ENCODE measurements around the gene USP26. TPM values are rescaled to one million over a fixed set of nuclear protein-coding genes. Genes with fewer than 3 reads are reported as not detected.
"Not testable (repeated sequence)": the region's sequence is repeated elsewhere in the genome, so short reads cannot be mapped to it uniquely, and the experiment has no call there.

USP26 gene
- total RNA-seq = not detected

- ChIA-PET POLR2A (no interaction called here), CTCF (no interaction called here)
These were observed at the start of gene USP26 for GRCh38 chrX:133097031-133097430. TSS of gene USP26 (minus strand) at chrX:133097109. CDS start at chrX:133028220, 68,889 bp downstream.

- ChIA-PET POLR2A (no interaction called here), CTCF (no interaction called here)
These were observed 37.4 kb upstream of the USP26 start for GRCh38 chrX:133134282-133134681.

- CTCF ChIA-PET = no interaction called here
- POLR2A ChIA-PET = no interaction called here
These were observed 23.5 kb upstream of the USP26 start for GRCh38 chrX:133120406-133120805.

- CTCF ChIA-PET = no interaction called here
- POLR2A ChIA-PET = no interaction called here
These were observed 2.7 kb downstream of the USP26 start for GRCh38 chrX:133094098-133094731.

- POLR2A ChIA-PET = no interaction called here
- CTCF ChIA-PET = no interaction called here
These were observed 6.6 kb downstream of the USP26 start for GRCh38 chrX:133090236-133090809.

- POLR2A ChIA-PET = no interaction called here
These were observed 7.5 kb downstream of the USP26 start for GRCh38 chrX:133089411-133089810.

GRCh38 chrX:133085785-133086184 is 11.1 kb downstream of the USP26 start:
- ChIA-PET CTCF (no interaction called here), POLR2A (no interaction called here)

More at GRCh38 chrX:133089411-133089810, 7.5 kb downstream of the USP26 start:
- CTCF ChIA-PET = no interaction called here

- POLR2A ChIA-PET, CTCF ChIA-PET: not testable (repeated sequence)
These were observed 11.9 kb downstream of the USP26 start for GRCh38 chrX:133085056-133085455.

- ChIA-PET POLR2A (no interaction called here), CTCF (no interaction called here)
These were observed 13.0 kb downstream of the USP26 start for GRCh38 chrX:133083899-133084298.

GRCh38 chrX:133081990-133082389 is 14.9 kb downstream of the USP26 start:
- ChIA-PET POLR2A (no interaction called here), CTCF (no interaction called here)

GRCh38 chrX:133077856-133078255 is 19.1 kb downstream of the USP26 start:
- POLR2A ChIA-PET, CTCF ChIA-PET: not testable (repeated sequence)

- POLR2A ChIA-PET = no interaction called here
- CTCF ChIA-PET = no interaction called here
These were observed 24.3 kb downstream of the USP26 start for GRCh38 chrX:133072566-133072965.

- POLR2A ChIA-PET = no interaction called here
These were observed 28.4 kb downstream of the USP26 start for GRCh38 chrX:133068461-133068860.

GRCh38 chrX:133056341-133056740 is 40.6 kb downstream of the USP26 start:
- POLR2A ChIA-PET = no interaction called here
- CTCF ChIA-PET = no interaction called here

More at GRCh38 chrX:133068461-133068860, 28.4 kb downstream of the USP26 start:
- CTCF ChIA-PET = no interaction called here

- CTCF ChIA-PET = no interaction called here
- POLR2A ChIA-PET = no interaction called here
These were observed 42.0 kb downstream of the USP26 start for GRCh38 chrX:133054761-133055405.

GRCh38 chrX:133053861-133054598 is 42.9 kb downstream of the USP26 start:
- ChIA-PET CTCF (no interaction called here), POLR2A (no interaction called here)

- ChIA-PET POLR2A (no interaction called here), CTCF (no interaction called here)
These were observed 48.2 kb downstream of the USP26 start for GRCh38 chrX:133048751-133049150.

- ChIA-PET POLR2A (no interaction called here), CTCF (no interaction called here)
These were observed 50.3 kb downstream of the USP26 start for GRCh38 chrX:133046601-133047000.

- POLR2A ChIA-PET = no interaction called here
- CTCF ChIA-PET = no interaction called here
These were observed 50.9 kb downstream of the USP26 start for GRCh38 chrX:133045986-133046385.

GRCh38 chrX:133044145-133044786 is 52.6 kb downstream of the USP26 start:
- POLR2A ChIA-PET, CTCF ChIA-PET: not testable (repeated sequence)

GRCh38 chrX:133042260-133042659 is 54.6 kb downstream of the USP26 start:
- CTCF ChIA-PET = no interaction called here
- POLR2A ChIA-PET = no interaction called here

Measured in activated CD8-positive, alpha-beta memory T cell treated with anti-CD3 and anti-CD28 coated beads for 36 hours (primary cell).